ENCODE measurements around the gene TMEM141.

The TMEM141 gene

GRCh38 chr9:136776947-136777346 is 14.2 kb upstream of the TMEM141 start:
- H3K9ac ChIP-seq (ENCODE audit: low read depth, low read length, poor library complexity, severe bottlenecking), result no peak overlapping the region
- peaks cover 6% of the 10 kb centered on the region for H3K4me1 ChIP-seq (ENCODE audit: insufficient read depth, low read length, poor library complexity, severe bottlenecking)
- no peak overlapping the region for H3K4me3 ChIP-seq (ENCODE audit: low read length, poor library complexity, severe bottlenecking)
- H3K4me2 ChIP-seq (ENCODE audit: low read depth, low read length, poor library complexity, severe bottlenecking), result no peak overlapping the region
- H2AFZ ChIP-seq (ENCODE audit: low read length), result no peak overlapping the region
- no peaks in the 10 kb centered on the region for H3K79me2 ChIP-seq (ENCODE audit: insufficient read depth, low read length)
- no peaks in the 10 kb centered on the region; the same call in 1 of the 2 replicates for H3K9me3 ChIP-seq (ENCODE audit: insufficient read depth, low read depth, low read length)
- H3F3A ChIP-seq (ENCODE audit: low read depth), result no peaks in the 10 kb centered on the region
- H3K36me3 ChIP-seq (ENCODE audit: insufficient read depth, low read length), result no peaks in the 10 kb centered on the region
- H3K27me3 ChIP-seq (ENCODE audit: insufficient read depth, low read length, poor library complexity, severe bottlenecking), result no peaks in the 10 kb centered on the region
- H3K9me2 ChIP-seq (replicated peaks; ENCODE audit: low read depth, low read length), result no peaks in the 10 kb centered on the region
- TF ChIP-seq EZH2phosphoT487 (IDR thresholded peaks at IDR 0.05; ENCODE audit: borderline replicate concordance), result no peak
- no peak for TF ChIP-seq CTCF (conservative IDR thresholded peaks at IDR 0.05; ENCODE audit: low read length)
- H4K20me1 ChIP-seq (ENCODE audit: insufficient read depth, low read length, poor library complexity, severe bottlenecking), result no peaks in the 10 kb centered on the region

GRCh38 chr9:136777359-136777758 is 13.8 kb upstream of the TMEM141 start:
- no peaks in the 10 kb centered on the region for H3K9me2 ChIP-seq (replicated peaks; ENCODE audit: low read depth, low read length)
- TF ChIP-seq EZH2phosphoT487 (IDR thresholded peaks at IDR 0.05; ENCODE audit: borderline replicate concordance) (no peak), CTCF (conservative IDR thresholded peaks at IDR 0.05; ENCODE audit: low read length) (no peak)
- no peaks in the 10 kb centered on the region for H3K36me3 ChIP-seq (ENCODE audit: insufficient read depth, low read length)
- no peak overlapping the region for H3K9ac ChIP-seq (ENCODE audit: low read depth, low read length, poor library complexity, severe bottlenecking)
- H3K9me3 ChIP-seq (ENCODE audit: insufficient read depth, low read depth, low read length), result no peaks in the 10 kb centered on the region; the same call in 1 of the 2 replicates
- H3K4me3 ChIP-seq (ENCODE audit: low read length, poor library complexity, severe bottlenecking), result no peak overlapping the region
- H3F3A ChIP-seq (ENCODE audit: low read depth), result no peaks in the 10 kb centered on the region
- H4K20me1 ChIP-seq (ENCODE audit: insufficient read depth, low read length, poor library complexity, severe bottlenecking), result no peaks in the 10 kb centered on the region
- no peaks in the 10 kb centered on the region for H3K79me2 ChIP-seq (ENCODE audit: insufficient read depth, low read length)
- no peak overlapping the region for H2AFZ ChIP-seq (ENCODE audit: low read length)
- H3K4me2 ChIP-seq (ENCODE audit: low read depth, low read length, poor library complexity, severe bottlenecking), result no peak overlapping the region
- peaks cover 6% of the 10 kb centered on the region for H3K4me1 ChIP-seq (ENCODE audit: insufficient read depth, low read length, poor library complexity, severe bottlenecking)
- no peaks in the 10 kb centered on the region for H3K27me3 ChIP-seq (ENCODE audit: insufficient read depth, low read length, poor library complexity, severe bottlenecking)

- no peaks in the 10 kb centered on the region for H3K9me3 ChIP-seq (ENCODE audit: insufficient read depth, low read depth, low read length)
- no peaks in the 10 kb centered on the region for H3K4me1 ChIP-seq (ENCODE audit: insufficient read depth, low read length, poor library complexity, severe bottlenecking)
- no peaks in the 10 kb centered on the region for H3K36me3 ChIP-seq (ENCODE audit: insufficient read depth, low read length)
- H3F3A ChIP-seq (ENCODE audit: low read depth), result no peaks in the 10 kb centered on the region
- no peaks in the 10 kb centered on the region for H3K9me2 ChIP-seq (replicated peaks; ENCODE audit: low read depth, low read length)
- H3K79me2 ChIP-seq (ENCODE audit: insufficient read depth, low read length), result no peaks in the 10 kb centered on the region
- H3K4me2 ChIP-seq (ENCODE audit: low read depth, low read length, poor library complexity, severe bottlenecking), result no peak overlapping the region
- no peaks in the 10 kb centered on the region for H4K20me1 ChIP-seq (ENCODE audit: insufficient read depth, low read length, poor library complexity, severe bottlenecking)
- H2AFZ ChIP-seq (ENCODE audit: low read length), result no peak overlapping the region
- TF ChIP-seq EZH2phosphoT487 (IDR thresholded peaks at IDR 0.05; ENCODE audit: borderline replicate concordance), result no peak
- no peak; the same call in 1 of the 2 replicates for TF ChIP-seq CTCF (conservative IDR thresholded peaks at IDR 0.05; ENCODE audit: low read length)
- H3K27me3 ChIP-seq (ENCODE audit: insufficient read depth, low read length, poor library complexity, severe bottlenecking), result no peaks in the 10 kb centered on the region
- H3K9ac ChIP-seq (ENCODE audit: low read depth, low read length, poor library complexity, severe bottlenecking), result no peak overlapping the region
- H3K4me3 ChIP-seq (ENCODE audit: low read length, poor library complexity, severe bottlenecking), result no peak overlapping the region
Measured at GRCh38 chr9:136779808-136780207, 11.3 kb upstream of the TMEM141 start.
